Tibial nerve (tissue), 4 donors: ENCODE results near the gene TMED1.

ENCODE experiments used
- CTCF ChIP-seq, 5 experiments: fragments of 200-600 bp in 3 of 5; fragments of 450-650 bp in 2 of 5; sonication (generic) in 3 of 5; IDR thresholded peaks; one replicate each; pipeline ENCODE4 v1.5.1; 2016 to 2019; ENCODE audit warnings: antibody characterized with exemption in 5 of 5, mild to moderate bottlenecking in 3 of 5, moderate library complexity in 2 of 5
- EP300 ChIP-seq, 2 donors: sonication (generic); formaldehyde crosslinking; IDR thresholded peaks; one replicate each; pipeline ENCODE4 v1.6.1; 2017; ENCODE audit warnings: antibody characterized with exemption in 2 of 2, mild to moderate bottlenecking in 1 of 2
- POLR2A ChIP-seq, 2 donors: fragments of 450-650 bp; IDR thresholded peaks; one replicate each; pipeline ENCODE4 v1.6.1; 2017; ENCODE audit warnings: antibody characterized with exemption in 2 of 2, mild to moderate bottlenecking in 2 of 2, moderate library complexity in 2 of 2

DNA sequence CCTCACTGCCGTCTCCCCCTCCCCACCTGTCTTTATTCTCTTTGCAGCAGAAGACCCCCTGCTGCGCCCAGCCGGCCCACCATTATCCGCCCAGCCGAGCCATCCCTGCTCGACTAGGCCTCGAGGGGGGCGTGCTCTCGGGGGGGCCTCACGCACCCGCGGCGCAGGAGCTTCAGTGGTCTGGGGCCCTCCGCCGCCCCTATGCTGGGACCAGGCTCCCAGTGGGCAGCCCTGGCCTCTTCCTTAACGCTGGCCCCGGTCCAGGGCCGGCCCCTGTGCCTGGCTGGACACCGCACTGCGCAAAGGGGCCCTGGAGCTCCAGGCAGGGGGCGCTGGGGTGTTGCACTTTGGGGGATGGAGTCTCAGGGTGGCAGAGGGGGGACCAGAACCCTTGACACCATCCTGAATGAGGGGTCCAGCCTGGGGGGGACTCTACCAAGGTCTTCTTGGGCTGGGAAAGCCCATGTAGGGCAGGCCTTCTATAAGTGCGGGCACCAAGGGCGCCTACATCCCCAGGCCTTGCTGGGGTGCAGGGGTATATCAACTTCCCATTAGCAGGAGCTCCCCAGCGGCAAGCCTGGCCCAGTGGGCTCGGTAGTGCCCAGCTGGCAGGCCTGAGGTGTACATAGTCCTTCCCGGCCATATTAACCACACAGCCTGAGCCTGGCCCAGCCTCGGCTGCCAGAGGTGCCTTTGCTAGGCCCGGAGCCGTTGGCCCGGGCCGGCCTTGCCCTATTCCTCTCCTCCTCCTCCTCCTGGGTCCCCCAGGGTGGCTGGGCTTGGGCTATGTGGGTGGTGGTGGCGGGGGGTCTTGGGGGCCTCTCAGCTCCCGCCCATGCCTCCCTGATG, 4.9 kb downstream of the TMED1 start:
- TF ChIP-seq CTCF (IDR thresholded peaks at IDR 0.05): no peak
- TF ChIP-seq EP300 (IDR thresholded peaks at IDR 0.05): no peak
- TF ChIP-seq POLR2A (IDR thresholded peaks at IDR 0.05): no peak
